Left lung (tissue), 10 donors: ENCODE measurements around the gene DGKQ. TPM values are rescaled to one million over a fixed set of nuclear protein-coding genes. Genes with fewer than 3 reads are reported as not detected.
A peak's percentile ranks its signal among the peaks of the same experiment; 100 is the strongest.

ENCODE experiments used
- ATAC-seq: fragments of 200-7000 bp; cut with Tn5 transposase; one replicate; pipeline ENCODE4 v1.9.1; 2020; ENCODE audit warnings: moderate library complexity
- DNase-seq, 4 donors: peaks; one replicate each; pipeline ENCODE4 v3.0.0-alpha.2; 2013 to 2020
- H3K27ac ChIP-seq, 2 donors: fragments of 200-600 bp; sonication (generic) in 1 of 2; one replicate each; pipeline versions ENCODE4 v1.5.0 to v1.8.0; 2020 to 2021
- H3K27me3 ChIP-seq, 2 donors: fragments of 200-600 bp; sonication (generic) in 1 of 2; one replicate each; pipeline versions ENCODE4 v1.5.0 to v1.8.0; 2020 to 2021
- H3K36me3 ChIP-seq, 2 donors: fragments of 200-600 bp; sonication (generic) in 1 of 2; one replicate each; pipeline versions ENCODE4 v1.5.0 to v1.8.0; 2020 to 2021
- H3K4me1 ChIP-seq, 2 donors: fragments of 200-600 bp; one replicate each; pipeline ENCODE4 v1.8.0; 2021
- H3K4me3 ChIP-seq, 2 donors: fragments of 200-600 bp; sonication (generic) in 1 of 2; one replicate each; pipeline versions ENCODE4 v1.5.0 to v1.8.0; 2020 to 2021; ENCODE audit warnings: mild to moderate bottlenecking in 1 of 2
- H3K9me3 ChIP-seq, 2 donors: fragments of 200-600 bp; sonication (generic) in 1 of 2; one replicate each; pipeline versions ENCODE4 v1.5.0 to v1.8.0; 2020 to 2021
- CTCF ChIP-seq, 2 donors: fragments of 200-600 bp; sonication (generic) in 1 of 2; IDR thresholded peaks; one replicate each; pipeline versions ENCODE4 v1.5.0 to v1.8.0; 2021; ENCODE audit warnings: antibody characterized with exemption in 2 of 2
- intact Hi-C, 2 donors: fragments of 100-400 bp; cut with DNase I; formaldehyde crosslinking; loops; one replicate each; pipeline versions ENCODE4 v1.11.2 to v1.14.2; 2022
- polyA plus RNA-seq, 6 donors: library from polyadenylated mRNA; unstranded; fragments of 120-200 nt; gene quantifications; one replicate each; pipeline ENCODE4 v1.2.1, GENCODE V29; 2013; ENCODE audit not compliant: insufficient read length in 6 of 6
- total RNA-seq, 2 donors: library from RNA; stranded (reverse); fragmentation: NEBNext Ultra II Directional; extraction: Animal tissue kit (Norgen Biotek cat#: 25700); gene quantifications; one replicate each; pipeline ENCODE4 v1.2.1, GENCODE V29; 2021
- donor health status: DM: no; HTN: yes; CAD: no.
- donor health status: DM: no; HTN: no; CAD: no.

Gene DGKQ
- total and polyA plus RNA-seq, 8 donors = 5.0 to 19.8 (median 6.7) TPM

DNA sequence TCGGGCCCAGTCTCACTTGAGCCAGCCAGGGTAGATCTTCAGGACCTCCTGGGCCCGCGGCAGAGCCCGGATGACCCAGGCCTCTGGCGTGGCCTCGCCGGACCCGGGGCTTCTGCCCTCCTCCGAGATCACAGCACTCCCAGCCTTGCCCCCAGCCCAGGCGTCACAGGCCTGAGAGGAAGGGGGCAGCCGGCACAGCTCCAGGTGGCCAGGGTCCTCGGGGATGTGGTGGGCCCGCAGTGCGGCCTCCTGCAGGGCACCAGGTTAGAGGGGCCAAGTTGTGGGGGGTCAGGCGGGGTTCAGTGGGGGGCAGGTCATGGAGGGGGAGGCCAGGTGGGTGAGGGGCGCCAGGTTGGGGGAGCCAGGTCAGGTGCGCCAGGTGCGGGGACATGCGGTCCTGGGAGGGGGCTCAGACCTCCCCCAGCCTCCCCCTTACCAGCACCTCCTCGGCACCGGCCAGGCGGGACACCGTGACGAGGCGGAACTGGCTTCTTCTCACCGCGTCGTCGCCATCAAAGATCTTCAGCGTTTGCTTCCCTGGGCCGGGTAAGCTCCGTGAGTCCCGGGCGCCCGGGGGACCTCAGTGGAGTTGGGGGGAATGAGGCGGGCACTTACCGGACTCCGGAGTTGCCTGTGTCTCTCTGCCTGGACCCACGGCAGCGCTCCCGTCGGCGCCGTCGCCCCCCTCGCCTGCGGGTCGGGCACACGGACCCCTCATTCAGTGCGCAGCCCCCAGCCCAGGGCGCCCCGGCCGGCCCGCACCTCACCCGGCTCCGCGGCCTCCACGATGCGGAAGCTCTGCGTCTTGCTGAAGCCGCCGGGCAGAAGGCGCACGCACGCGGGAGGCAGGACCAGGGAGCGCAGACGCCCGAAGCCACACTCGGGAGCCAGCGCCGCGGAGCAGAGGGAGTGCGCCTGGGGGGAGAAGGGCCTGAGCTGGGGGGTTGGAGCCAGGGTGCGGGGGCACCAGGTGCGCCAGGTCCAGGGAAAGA, 6.0 kb downstream of the DGKQ start:
- ATAC-seq (no peak), DNase-seq (peak in 1 of 4 donors; percentile 81)
- Histone ChIP-seq H3K36me3 (peaks cover 0 to 54% of the 10 kb centered on the region in 2 donors), H3K9me3 (no peaks in the 10 kb centered on the region), H3K4me3 (no peak overlapping the region), H3K4me1 (peaks cover 9 to 19% of the 10 kb centered on the region in 2 donors), H3K27ac (no peak overlapping the region), H3K27me3 (peaks cover 0 to 5% of the 10 kb centered on the region in 2 donors)
- no peak for TF ChIP-seq CTCF (IDR thresholded peaks at IDR 0.05)
- intact Hi-C loops = no loop called here

DNA sequence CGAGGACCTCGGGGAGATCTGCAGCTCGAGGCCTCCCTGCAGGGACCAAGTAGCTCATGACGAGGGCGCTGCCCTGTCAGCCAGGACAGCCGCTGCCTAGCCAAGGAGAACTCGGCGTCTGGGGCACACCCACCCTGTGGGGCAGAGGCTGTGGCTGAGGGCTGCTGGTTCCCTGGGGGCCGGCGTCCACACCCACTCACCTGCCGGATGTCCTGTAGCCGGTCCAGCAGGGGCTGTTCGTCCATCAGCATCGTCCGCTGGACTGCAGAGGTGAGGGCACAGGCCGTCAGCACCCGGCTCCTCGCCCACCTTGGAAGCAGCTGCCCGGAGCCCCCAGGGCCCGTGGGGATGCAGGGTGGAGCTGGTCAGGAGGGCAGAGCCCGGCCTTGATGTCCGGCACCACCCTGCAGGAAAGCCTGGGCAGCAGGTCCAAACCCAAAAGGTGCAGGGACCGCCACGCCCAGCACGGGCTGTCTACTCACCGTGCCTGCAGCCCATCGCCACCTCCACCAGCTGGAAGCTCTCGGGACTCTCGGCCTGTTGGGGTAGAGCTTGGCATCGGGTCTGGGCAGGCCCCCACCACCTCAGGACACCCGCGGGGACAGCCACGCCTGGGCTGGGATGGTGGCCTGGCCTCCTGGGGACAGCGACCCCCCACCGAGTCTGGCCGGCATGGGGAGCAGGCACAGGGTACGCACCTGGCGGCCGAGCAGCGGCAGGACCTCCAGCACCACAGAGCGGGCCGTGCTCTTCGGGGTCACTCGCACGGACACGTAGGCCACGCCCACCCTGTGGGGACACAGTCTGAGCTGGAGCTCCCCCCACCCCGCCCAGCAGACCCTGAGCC, 6.9 kb downstream of the DGKQ start:
- DNase-seq (peak in 1 of 4 donors; percentile 79), ATAC-seq (no peak)
- peaks cover 0 to 9% of the 10 kb centered on the region in 2 donors for H3K4me1 ChIP-seq
- no peak overlapping the region for H3K27ac ChIP-seq
- peaks cover 0 to 5% of the 10 kb centered on the region in 2 donors for H3K27me3 ChIP-seq
- no peaks in the 10 kb centered on the region for H3K9me3 ChIP-seq
- intact Hi-C loops = no loop called here
- H3K36me3 ChIP-seq = peaks cover 0 to 63% of the 10 kb centered on the region in 2 donors
- TF ChIP-seq CTCF (IDR thresholded peaks at IDR 0.05) = no peak
- no peak overlapping the region for H3K4me3 ChIP-seq

- no peak for TF ChIP-seq CTCF (IDR thresholded peaks at IDR 0.05)
- ATAC-seq (no peak), DNase-seq (peak in 1 of 4 donors; percentile 71)
- H3K9me3 ChIP-seq = no peaks in the 10 kb centered on the region
- intact Hi-C loops = no loop called here
- peaks cover 0 to 5% of the 10 kb centered on the region in 2 donors for H3K27me3 ChIP-seq
- H3K36me3 ChIP-seq = peaks cover 0 to 71% of the 10 kb centered on the region in 2 donors
- no peak overlapping the region for H3K4me3 ChIP-seq
- H3K4me1 ChIP-seq = peaks cover 0 to 2% of the 10 kb centered on the region in 2 donors
- H3K27ac ChIP-seq = no peak overlapping the region
Measured at GRCh38 chr4:965766-966134, 7.6 kb downstream of the DGKQ start.

- Histone ChIP-seq H3K4me1 (no peaks in the 10 kb centered on the region), H3K4me3 (no peak overlapping the region), H3K36me3 (peaks cover 0 to 76% of the 10 kb centered on the region in 2 donors), H3K27me3 (peaks cover 0 to 5% of the 10 kb centered on the region in 2 donors), H3K9me3 (no peaks in the 10 kb centered on the region), H3K27ac (no peak overlapping the region)
- intact Hi-C loops = no loop called here
- DNase-seq (peak in 1 of 4 donors; percentile 76), ATAC-seq (no peak)
- no peak for TF ChIP-seq CTCF (IDR thresholded peaks at IDR 0.05)
Measured at GRCh38 chr4:965048-965765, 8.2 kb downstream of the DGKQ start.
